HCEC 1CT (cell line): ENCODE measurements around the gene LDAF1.
"Not testable (repeated sequence)": the region's sequence is repeated elsewhere in the genome, so short reads cannot be mapped to it uniquely, and the experiment has no call there.

ENCODE experiments used
- DNase-seq: peaks from one replicate; pipeline ENCODE4 v3.0.0-alpha.2; 2017

The LDAF1 gene

DNA sequence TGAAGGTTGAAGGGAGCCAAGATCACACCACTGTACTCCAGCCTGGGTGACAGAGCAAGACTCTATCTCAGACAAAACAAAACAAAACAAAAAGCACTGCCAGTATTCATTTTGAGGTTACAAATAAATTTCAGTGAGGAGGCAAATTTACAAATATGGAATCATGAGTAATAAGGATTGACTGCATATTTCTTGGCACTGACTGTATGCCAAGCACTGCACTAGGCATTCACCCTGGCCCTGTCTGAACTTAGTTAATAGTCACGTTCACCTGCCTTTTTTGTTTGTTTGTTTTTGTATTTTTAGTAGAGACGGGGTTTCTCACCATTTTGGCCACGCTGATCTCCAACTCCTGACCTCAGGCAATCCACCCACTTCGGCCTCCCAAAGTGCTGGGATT is 5.1 kb downstream of the LDAF1 start:
- peak; percentile 47 for DNase-seq

DNA sequence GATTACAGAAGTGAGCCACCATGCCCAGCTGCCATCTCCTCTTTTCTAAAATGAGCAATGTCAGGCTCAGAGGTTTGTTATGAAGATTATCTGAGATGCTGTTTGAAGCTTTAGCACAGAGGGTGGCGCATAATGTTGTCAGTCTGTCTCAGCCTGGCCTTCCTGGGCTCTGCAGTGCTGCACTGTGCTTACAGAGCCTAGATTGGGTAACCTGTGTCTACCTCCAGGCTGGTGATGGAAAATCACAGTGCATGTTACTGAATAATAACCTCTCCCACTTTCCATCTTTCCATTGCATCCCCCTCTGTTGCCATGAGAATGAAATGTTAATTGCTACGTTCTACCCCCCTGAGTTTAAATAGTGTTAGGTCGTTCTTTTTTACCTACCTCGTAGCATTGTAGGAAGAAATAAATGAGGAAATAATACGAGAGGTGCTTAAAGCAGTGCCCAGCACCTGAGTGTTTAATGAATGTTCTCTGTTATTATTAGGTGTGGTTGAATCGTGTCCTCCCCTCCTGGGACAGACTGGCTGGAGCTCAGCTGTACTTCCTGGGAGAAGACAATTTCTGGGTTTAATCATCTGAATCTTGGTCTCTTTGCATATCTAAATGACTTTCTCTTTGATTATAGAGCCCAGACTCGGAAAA is 6.2 kb downstream of the LDAF1 start:
- no peak for DNase-seq

DNA sequence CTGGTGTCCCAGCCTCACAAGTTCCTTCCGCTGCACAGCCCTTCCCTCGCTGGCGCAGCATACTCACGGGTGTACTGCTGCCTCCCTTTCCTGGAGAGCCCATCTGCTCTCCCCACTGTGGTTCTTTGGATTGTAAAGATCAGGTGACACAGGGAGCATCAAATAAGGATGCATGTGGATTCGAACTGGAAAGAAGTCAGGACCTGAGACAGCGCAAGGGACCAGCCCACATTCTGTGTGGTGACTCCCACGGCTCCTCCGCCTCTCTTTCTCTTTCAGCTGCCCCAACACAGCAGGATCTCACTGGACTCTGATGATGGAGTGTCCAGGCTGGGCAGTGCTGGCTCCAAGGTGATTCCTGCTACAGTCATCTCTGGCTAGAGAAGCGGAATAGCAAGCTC is 8.1 kb downstream of the LDAF1 start:
- DNase-seq: no peak

DNA sequence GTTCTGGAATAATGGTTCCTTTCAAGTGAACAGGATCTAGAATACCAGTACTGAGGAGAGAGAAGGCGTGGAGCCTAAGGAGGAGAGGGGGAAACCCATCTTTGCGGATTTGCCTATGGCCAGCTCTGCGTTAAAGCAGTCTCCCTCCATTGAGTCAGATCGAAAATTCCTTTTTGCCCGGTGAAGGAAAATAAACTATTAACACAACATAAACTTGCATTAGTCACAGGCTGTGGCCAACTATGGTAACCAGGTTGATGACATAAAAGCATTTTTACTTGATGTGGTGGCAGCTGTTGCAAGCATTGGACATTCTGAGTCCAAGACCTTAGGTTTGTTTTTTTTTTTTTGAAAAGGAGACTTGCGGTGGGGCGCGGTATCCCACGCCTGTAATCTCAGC is 8.9 kb downstream of the LDAF1 start:
- DNase-seq: peak; percentile 97

DNA sequence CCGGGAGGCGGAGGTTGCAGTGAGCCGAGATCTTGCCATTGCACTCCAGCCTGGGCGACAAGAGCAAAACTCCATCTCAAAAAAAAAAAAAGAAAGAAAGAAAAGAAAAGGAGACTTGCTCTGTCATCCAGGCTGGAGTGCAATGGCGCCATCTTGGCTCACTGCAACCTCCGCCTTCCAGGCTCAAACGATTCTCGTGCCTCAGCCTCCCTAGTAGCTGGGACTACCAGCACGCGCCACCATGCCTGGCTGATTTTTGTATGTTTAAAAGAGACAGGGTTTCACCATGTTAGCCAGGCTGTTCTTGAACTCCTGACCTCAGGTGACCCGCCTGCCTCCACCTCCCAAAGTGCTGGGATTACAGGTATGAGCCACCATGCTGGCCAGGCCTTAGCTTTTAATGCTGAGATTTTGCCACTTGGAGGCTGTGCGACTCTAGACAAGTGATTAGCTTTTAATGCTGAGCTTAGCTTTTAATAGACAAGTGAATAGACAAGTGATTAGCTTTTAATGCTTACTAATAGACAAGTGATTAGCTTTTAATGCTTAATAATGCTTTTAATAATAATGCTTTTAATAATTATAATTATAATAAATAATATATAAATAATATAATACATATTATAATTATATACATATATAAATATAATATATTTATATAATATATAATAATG is 9.6 kb downstream of the LDAF1 start:
- no peak for DNase-seq

DNA sequence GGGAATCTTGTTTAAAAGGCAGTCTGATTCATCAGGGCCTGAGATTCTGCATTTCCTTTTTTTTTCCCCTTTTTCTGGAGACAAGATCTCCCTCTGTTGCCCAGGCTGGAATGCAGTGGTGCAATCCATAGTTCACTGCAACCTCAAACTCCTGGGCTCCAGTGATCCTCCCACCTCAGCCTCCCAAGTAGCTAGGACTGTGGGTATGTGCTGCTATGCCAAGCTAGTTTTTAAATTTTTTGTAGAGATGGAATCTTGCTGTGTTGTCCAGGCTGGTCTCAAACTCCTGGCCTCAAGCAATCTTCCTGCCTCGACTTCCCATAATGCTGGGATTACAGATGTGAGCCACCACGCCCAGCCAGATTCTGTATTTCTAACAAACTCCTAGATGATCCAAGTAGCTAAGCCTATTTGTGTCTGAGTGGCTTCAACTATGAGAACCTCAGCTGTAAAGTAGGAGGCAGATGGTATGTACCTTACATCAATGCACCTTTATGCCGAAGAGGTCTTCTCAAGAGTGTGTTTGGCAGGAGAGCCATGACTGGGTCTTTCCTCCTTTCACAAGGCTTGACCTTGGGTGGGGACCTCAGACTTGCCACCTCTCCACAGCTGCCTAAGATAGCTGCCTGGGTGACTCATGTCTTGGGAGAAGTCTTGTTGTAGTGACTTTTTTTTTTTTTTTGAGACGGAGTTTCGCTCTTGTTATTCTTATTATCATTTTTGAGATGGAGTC is 10.9 kb downstream of the LDAF1 start:
- peak; percentile 35 for DNase-seq

DNA sequence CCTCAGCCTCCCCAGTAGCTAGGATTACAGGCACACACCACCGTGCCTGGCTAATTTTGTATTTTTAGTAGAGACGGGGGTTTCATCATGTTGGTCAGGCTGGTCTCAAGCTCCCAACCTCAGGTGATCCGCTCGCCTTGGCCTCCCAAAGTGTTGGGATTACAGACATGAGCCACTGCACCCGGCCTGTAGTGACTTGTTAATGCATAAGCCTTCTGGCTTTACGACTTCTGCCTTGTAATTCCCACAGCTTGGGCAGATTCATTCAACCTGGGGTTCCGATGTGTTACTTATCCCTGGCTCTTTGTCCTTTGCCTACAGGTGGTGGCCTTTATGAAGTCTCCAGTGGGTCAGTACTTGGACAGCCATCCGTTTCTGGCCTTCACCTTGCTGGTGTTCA is 11.6 kb downstream of the LDAF1 start:
- not testable (repeated sequence) for DNase-seq

- no peak for DNase-seq
Measured at GRCh38 chr16:21172650-21173049, 14.2 kb downstream of the LDAF1 start.

- no peak for DNase-seq
Measured at GRCh38 chr16:21175397-21175796, 16.9 kb downstream of the LDAF1 start.

- no peak for DNase-seq
Measured at GRCh38 chr16:21179126-21179982, 20.9 kb downstream of the LDAF1 start.

DNA sequence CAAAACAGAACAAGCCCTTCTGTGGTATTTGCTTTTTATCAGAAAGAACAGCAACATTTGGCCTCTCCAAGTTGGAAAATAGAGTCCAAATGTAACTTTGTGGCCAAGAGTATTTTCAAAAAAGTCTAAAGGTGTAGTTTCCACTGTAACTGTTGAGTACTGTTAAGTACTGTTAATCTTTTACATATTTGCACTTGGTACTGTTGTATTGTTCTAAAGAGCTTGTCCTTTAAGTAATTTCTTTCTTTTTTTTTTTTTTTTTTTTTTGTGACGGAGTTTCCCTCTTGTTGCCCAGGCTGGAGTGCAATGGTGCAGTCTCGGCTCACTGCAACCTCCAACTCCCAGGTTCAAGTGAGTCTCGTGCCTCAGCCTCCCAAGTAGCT is 21.5 kb downstream of the LDAF1 start:
- no peak for DNase-seq

GRCh38 chr16:21183995-21184394 is 25.5 kb downstream of the LDAF1 start:
- no peak for DNase-seq

DNA sequence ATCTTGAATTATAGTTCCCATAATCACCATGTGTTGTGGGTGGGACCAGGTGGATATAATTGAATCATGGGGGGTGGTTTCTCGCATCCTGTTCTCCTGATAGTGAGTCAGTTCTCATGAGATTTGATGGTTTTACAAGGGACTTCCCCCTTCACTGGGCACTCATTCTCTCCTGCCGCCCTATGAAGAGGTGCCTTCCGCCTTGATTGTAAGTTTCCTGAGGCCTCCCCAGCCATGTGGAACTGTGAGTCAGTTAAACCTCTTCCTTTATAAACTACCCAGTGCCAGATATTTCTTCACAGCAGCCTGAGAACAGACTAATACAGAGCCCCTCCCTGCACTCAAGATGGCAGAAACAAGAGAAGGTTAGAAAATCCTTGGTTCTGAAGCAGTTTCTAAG is 26.4 kb downstream of the LDAF1 start:
- peak; percentile 6 for DNase-seq

GRCh38 chr16:21185659-21186325 is 27.3 kb downstream of the LDAF1 start:
- DNase-seq: no peak

DNA sequence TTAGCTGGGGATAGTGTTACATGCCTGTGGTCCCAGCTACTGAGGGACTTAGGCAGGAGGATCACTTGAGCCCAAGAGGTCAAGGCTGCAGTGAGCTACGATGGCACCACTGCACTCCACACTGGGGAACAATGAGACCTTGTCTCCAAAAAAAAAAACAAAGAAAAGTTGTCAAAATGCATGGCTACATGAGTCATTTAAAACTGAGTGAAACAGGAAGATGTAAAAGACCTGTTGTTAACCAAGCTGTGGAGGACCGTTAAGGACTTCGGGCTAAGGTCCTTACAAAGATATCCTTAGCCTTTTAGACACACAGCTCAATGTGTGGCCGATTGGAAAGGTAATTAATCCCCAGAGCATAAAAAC is 27.8 kb downstream of the LDAF1 start:
- no peak for DNase-seq

GRCh38 chr16:21189311-21189710 is 30.8 kb downstream of the LDAF1 start:
- DNase-seq: no peak

DNA sequence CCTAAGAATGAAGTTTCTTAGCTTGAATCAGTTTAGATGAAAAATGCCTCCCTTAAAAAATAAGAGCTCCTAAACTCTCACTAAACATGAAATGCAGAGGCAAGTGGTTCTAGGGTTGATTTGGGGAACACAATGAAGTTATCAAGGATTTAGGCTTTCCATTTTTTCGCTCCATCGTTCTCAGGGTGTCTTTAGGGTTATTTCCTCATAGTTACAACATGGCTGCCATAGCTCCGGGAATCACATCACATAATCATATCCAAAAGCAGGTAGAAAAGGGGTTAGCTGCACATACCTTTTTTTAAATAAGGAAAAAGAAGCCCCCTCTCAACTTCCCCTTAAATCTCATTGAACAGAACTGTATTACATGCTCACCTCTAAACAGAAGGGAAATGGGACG is 31.5 kb downstream of the LDAF1 start:
- DNase-seq: no peak

DNA sequence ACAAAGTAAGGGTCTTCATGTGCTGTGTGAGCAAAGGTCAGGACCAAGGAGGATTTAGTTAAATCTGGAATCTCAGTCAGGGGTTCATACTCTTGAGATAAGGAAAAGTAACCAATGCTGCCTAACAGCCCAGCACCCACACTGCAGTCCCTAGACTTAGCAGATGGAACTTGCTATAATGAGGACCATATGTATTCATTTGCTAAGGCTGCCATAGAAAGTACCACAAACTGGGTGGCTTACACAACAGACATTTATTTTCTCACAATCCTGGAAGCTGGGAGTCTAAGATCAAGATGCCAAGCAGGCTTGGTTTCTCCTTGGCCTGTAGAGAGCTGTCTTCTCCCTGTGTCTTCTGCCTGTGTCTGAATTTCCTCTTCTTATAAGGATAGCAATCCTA is 32.1 kb downstream of the LDAF1 start:
- peak; percentile 4 for DNase-seq

DNA sequence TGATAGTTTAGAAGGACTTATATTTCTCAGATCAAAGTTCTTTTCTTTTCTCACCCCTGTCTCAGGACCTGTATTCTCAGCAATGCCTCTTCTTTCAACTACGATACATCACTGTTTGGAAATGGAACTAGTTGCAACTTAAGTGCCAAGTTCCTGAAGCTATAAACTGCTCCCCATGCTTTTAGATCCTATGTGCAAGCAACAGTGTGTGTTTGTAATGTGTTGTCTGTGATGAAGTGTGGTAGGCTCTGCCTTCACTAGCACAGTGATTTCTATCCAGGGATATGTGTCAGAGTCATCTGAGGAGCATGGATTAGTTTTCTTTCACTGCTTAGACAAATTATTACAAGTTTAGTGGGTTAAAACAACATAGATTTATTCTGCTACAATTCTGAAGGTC is 34.5 kb downstream of the LDAF1 start:
- DNase-seq: no peak

GRCh38 chr16:21194771-21195301 is 36.4 kb downstream of the LDAF1 start:
- peak; percentile 18 for DNase-seq

DNA sequence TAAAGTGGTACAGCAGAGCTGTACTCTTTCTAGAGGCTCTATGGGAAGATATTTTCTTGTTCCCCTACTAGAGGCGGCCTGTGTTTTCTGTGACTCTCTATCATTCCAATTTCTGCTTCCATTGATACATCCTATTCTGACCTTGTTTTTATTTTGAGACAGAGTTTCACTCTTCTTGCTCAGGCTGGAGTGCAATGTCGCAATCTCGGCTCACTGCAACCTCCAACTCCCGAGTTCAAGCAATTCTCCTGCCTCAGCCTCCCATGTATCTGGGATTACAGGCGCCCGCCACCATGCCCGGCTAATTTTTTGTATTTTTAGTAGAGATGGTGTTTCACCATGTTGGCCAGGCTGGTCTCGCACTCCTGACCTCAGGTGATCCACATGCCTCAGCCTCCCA is 36.9 kb downstream of the LDAF1 start:
- DNase-seq: not testable (repeated sequence)

- no peak for DNase-seq
Measured at GRCh38 chr16:21197112-21197511, 38.6 kb downstream of the LDAF1 start.

GRCh38 chr16:21197621-21198020 is 39.1 kb downstream of the LDAF1 start:
- no peak for DNase-seq
